Fibroblast of mammary gland (primary cell): ENCODE measurements around the gene CNTN2.

Experiments used
- DNase-seq: peaks from one replicate; pipeline ENCODE4 v3.0.0-alpha.2; 2010; ENCODE audit warnings: low read depth
- H3K4me3 ChIP-seq: 2 replicates; pipeline ENCODE4 v1.5.1; 2011; ENCODE audit warnings: low read depth, mild to moderate bottlenecking, low read length, moderate library complexity; ENCODE audit not compliant: control insufficient read depth
- TF ChIP-seq, protein P1 (sequence below): conservative IDR thresholded peaks from 2 replicates; pipeline ENCODE4 v1.5.1; 2011; ENCODE audit warnings: low read depth, low read length, inconsistent platforms; ENCODE audit not compliant: control insufficient read depth, insufficient read depth

The CNTN2 gene

DNA sequence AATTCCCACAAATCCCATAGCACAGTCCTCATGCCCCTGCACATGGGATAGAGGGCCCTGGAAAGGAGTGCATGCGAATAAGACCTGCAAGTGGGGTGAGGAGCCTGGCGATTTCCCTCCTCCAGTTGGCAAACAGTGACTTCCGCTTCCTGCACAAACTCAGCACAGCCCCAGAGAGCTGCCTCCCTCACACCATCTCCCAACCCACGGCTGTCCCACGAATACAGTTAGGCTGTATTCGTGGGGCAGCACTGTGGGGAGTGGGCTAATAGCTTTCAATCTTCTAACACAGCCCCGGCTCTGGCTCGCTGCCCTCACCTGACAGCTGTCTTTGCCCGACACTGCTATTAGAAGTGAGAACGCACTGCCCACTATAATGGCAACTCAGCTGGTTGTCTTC, 28.2 kb upstream of the CNTN2 start:
- no peak overlapping the region for H3K4me3 ChIP-seq
- TF ChIP-seq, protein P1, sequence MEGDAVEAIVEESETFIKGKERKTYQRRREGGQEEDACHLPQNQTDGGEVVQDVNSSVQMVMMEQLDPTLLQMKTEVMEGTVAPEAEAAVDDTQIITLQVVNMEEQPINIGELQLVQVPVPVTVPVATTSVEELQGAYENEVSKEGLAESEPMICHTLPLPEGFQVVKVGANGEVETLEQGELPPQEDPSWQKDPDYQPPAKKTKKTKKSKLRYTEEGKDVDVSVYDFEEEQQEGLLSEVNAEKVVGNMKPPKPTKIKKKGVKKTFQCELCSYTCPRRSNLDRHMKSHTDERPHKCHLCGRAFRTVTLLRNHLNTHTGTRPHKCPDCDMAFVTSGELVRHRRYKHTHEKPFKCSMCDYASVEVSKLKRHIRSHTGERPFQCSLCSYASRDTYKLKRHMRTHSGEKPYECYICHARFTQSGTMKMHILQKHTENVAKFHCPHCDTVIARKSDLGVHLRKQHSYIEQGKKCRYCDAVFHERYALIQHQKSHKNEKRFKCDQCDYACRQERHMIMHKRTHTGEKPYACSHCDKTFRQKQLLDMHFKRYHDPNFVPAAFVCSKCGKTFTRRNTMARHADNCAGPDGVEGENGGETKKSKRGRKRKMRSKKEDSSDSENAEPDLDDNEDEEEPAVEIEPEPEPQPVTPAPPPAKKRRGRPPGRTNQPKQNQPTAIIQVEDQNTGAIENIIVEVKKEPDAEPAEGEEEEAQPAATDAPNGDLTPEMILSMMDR: no peak
- DNase-seq: no peak

DNA sequence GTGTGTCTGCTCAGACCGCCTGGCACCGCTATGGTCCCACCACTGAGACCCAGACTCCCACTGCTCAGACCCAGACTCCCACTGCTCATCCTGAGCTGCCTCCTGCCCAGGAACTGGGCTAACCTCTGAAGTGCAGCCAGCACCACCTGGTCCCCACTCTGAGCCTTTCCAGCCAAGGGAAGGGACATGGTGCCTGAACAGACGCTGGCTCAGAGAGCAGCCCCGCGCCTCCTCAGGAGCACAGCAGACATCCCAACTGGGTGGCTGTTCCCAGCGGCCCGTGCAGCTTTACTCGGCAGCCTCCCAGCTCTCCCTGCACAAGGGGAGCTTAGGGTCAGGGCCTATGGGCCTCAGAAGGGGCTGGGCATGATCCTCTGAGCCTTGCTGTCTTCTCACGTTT, 27.8 kb upstream of the CNTN2 start:
- no peak overlapping the region for H3K4me3 ChIP-seq
- no peak for DNase-seq
- TF ChIP-seq, protein P1: no peak

DNA sequence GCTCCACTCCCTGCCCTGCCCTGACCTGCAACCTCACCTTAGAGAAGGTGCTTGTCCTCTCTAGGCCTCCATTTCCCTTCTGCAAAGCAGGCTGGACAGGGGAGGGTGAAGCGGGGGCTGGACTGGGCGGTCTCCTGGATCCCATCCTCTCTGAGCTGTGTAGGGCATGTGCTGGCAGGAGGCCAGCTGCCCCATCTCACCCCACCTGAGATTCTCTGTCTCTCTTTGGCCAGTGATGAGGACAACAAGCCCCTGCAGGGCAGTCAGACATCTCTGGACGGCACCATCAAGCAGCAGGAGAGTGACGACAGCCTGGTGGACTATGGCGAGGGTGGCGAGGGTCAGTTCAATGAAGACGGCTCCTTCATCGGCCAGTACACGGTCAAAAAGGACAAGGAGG, 26.9 kb upstream of the CNTN2 start:
- H3K4me3 ChIP-seq: no peak overlapping the region
- TF ChIP-seq, protein P1: no peak
- no peak for DNase-seq

DNA sequence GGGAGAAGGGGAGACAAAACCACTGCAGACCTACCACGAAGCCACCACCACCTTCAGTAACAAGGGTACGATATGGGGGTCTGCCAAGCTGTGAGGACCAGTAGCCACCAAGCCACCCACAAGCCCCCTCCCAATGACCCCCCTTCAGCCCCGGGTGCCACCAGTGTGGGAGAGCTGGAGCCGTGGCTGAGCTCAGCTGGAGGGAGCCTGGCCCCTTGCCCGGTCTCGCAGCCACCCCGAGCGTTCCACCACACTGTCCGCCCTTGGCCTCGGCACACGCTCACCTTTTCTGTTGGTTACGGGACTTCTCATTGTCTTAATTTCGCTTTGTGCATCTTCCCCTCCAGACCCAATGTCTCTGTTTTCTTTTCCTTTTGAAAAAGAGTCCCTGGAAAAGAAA, 26.4 kb upstream of the CNTN2 start:
- TF ChIP-seq, protein P1: no peak
- no peak for DNase-seq
- H3K4me3 ChIP-seq: no peak overlapping the region

DNA sequence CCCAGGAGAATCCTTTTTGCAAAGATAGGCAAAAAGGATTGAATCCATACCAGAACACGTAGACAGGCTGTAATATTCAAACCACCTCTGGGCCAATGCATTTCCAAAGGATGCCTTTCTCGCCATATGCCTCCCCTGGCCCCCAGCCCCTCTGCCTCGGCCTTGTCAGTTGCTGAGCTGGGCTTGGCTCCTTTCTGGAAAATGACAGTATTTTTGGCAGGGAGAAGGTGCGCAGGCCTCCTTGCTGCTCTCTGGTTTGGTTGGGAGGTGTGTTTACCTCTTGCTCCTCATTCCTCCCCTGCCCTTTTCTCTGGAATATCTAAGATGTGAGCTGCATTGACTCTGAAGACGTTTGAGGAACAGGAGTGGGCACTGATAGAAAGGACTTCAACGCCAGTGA, 26.0 kb upstream of the CNTN2 start:
- TF ChIP-seq, protein P1: no peak
- H3K4me3 ChIP-seq: no peak overlapping the region
- no peak for DNase-seq

DNA sequence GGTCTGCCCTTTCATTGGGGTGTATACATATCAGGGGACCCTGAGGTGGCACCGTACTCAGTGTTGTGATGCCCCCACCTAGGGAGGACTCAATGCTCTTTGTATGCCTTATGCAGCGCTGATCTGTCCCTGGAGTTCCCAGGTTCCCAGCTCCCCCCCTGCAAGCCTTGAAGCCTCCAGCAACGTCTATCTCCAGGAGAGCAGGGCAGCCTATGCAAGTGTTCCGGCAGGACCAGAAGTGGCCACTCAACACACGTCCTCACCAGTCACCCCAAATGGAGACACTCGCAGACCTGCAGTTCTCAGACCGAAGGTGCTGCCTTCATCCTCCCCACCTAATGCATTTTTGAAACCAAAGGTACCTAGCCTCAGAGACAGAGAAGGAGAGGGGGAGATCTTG, 25.2 kb upstream of the CNTN2 start:
- no peak overlapping the region for H3K4me3 ChIP-seq
- DNase-seq: no peak
- TF ChIP-seq, protein P1: no peak

DNA sequence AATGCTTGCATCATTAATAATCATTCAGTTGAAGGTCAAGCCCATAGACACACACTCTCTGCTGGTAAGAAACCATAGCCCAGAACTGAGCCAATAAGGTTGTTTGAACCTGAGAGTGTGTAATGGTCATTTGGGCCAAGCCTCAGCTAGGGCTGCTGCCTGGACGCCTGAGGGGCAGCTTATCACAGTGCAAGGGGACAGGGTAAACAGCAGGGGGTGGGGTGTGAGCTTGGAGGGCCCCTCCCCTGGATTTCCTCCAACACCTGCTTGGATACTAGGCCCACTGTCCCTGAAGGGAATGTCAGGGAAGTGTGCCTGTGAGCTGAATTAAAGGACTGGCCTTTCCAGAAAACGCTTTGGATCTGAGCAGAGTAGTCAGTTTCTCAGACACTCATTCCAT, 24.6 kb upstream of the CNTN2 start:
- TF ChIP-seq, protein P1: no peak
- no peak for DNase-seq
- no peak overlapping the region for H3K4me3 ChIP-seq
